HG02943 (cell line): ENCODE results near the gene DFFB.

Experiments
- ATAC-seq: cut with Tn5 transposase; IDR thresholded peaks from one replicate; pipeline ENCODE4 v1.9.1; 2021; ENCODE audit warnings: mild to moderate bottlenecking, low read depth, moderate library complexity; ENCODE audit not compliant: unreplicated experiment

The DFFB gene

GRCh38 chr1:3922851-3923250 lies 65.6 kb downstream of the DFFB start:
- ATAC-seq = no peak

- ATAC-seq = no peak
These were observed 66.3 kb downstream of the DFFB start for GRCh38 chr1:3923378-3924185.

- no peak for ATAC-seq
These were observed 67.0 kb downstream of the DFFB start for GRCh38 chr1:3924186-3924824.

GRCh38 chr1:3924825-3925220 lies 67.5 kb downstream of the DFFB start:
- no peak for ATAC-seq

GRCh38 chr1:3925256-3925655 lies 68.0 kb downstream of the DFFB start:
- ATAC-seq = no peak

GRCh38 chr1:3925762-3926161 lies 68.5 kb downstream of the DFFB start:
- ATAC-seq = no peak

- no peak for ATAC-seq
These were observed 69.7 kb downstream of the DFFB start for GRCh38 chr1:3926956-3927355.

GRCh38 chr1:3928586-3928985 lies 71.3 kb downstream of the DFFB start:
- no peak for ATAC-seq

GRCh38 chr1:3929126-3929525 lies 71.8 kb downstream of the DFFB start:
- no peak for ATAC-seq

DNA sequence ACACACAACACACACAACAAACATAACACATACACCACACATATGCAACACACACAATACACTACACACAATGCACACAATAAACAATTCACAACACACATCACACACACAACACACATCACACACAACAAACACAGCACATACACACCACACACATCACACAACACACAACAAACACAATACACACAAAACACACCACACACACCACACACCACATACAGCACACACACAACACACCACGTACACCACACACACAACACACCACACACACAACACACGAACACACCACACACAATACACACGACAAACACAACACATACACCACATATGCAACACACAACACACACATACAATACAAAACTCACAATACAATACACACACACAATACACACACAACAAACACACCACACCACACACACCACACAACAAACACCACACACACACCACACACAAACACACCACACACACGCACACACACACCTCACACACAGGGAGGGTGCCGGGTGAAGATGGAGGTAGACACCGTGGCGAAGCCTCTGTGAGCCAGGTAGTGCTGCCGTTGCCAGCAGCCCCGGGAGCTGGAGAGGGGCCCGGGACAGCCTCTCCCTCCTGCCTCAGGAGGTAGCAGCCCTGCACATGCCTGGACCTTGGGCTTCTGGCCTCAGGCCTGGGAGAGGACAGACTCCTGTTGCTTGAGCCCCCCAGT lies 73.2 kb downstream of the DFFB start:
- ATAC-seq = no peak

DNA sequence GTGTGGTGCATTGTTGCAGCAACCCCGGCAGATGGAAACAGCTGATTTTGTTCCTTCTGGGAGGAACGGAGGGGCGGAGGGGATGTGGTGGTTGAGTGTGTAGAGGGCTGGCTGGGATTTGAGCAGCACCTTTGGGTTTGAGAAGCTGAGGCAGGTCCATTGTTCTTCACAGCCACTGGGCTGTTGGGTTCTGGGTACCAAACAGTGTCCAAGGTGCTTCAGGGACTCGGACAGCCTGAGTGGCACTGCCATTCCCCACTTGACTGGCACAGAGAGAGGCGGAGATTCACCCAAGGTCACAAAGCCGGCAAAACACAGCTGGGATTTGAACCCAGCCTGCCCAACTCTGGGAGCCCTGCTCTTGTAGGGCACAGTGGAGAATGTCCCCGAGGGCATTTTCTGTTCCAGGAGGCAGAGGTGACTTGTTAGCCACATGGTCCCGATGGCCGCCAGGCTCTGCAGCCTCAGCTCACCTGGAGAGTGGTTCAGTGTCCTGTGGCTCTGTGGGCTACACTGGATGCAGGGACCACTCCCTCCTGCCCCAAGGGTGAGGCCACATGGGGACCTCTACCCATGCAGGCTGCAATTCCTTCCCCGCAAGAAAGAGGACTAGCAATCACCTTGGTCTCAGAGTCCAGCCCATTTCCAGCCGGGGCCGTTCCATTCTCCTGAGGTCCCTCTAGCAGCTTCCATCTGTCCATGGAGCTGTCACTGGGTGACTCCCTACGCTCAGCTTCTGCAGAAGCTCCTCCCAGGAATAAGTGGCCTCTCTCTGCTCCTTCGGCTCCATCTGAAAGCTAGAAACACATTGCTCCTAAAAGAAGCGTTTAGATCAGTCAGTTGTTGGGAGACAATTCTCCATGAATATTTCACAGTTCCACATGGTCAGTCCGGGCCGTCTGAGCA lies 74.0 kb downstream of the DFFB start:
- ATAC-seq = no peak

DNA sequence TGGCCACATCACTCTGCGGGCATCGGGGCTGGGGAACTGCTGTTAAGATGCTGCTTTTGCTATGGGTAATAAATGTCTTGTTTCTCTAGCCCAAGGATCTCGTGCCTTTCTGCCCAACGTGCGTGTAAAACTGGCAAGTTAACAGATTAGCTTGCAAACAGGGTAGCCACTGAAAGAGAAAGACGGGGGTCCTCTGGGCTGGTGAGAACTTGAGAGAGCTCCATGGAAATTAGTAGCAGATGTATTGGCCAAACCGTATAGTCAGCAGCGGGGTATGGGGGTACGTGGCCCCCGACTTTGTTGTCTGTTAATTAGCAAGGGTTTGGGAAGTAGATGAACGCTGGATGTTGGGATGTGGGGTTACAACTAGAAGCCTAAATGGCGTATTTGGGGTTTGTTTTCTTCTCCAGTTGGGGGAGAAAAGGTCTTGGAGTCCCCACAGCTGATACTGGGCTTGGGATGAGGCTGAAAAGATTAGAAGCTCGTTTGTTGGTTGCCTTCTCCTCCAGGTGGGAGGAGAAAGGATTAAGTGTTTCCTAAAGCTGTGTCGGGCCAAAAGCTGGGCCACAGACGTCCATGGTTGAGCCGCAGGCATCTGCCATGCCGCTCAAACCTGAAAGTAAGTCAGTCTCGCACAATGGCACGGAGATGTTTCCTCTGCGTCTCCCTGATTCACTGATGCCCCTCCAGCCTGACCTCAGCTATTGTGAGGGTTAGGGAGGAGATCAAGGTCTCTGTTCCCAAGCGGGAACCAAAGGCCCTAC lies 75.1 kb downstream of the DFFB start:
- no peak for ATAC-seq
